Measurements from ENCODE around the gene CCDC24.

Gene CCDC24

GRCh38 chr1:43980255-43981134 lies 10.9 kb upstream of the CCDC24 start:
- no peak for DNase-seq (ENCODE audit: low read depth in 3 of 3)

DNA sequence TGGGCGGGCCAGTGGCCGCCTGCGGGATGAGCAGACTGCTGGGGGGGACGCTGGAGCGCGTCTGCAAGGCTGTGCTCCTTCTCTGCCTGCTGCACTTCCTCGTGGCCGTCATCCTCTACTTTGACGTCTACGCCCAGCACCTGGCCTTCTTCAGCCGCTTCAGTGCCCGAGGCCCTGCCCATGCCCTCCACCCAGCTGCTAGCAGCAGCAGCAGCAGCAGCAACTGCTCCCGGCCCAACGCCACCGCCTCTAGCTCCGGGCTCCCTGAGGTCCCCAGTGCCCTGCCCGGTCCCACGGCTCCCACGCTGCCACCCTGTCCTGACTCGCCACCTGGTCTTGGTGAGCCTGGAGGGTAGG lies 10.3 kb upstream of the CCDC24 start:
- no peak for DNase-seq (ENCODE audit: low read depth in 3 of 3)

GRCh38 chr1:43981636-43982035 lies 9.8 kb upstream of the CCDC24 start:
- DNase-seq (ENCODE audit: low read depth in 3 of 3): no peak

DNA sequence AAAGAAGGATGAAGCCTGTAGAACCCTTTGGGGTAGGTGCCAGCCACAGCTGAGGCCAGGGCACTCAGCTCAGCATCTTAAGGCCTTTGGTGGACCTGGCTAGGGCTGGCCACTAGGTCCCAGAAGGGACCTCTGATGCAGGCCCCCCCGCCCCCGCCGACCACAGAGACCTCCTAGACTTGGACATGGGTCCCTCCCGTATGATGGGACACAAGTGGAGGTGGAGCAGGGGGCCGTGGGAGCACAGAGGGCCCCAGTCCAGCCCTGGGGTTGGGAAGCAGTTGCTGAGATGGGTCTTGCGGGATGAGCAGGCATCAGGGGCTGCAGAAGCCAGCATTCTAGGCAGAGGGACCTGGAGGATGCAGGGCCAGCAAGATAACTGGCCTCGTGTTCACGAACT lies 9.2 kb upstream of the CCDC24 start:
- DNase-seq (ENCODE audit: low read depth in 3 of 3): no peak

- no peak for DNase-seq (ENCODE audit: low read depth in 3 of 3)
These were observed 8.6 kb upstream of the CCDC24 start for GRCh38 chr1:43982808-43983207.

GRCh38 chr1:43983253-43983899 lies 8.0 kb upstream of the CCDC24 start:
- DNase-seq (ENCODE audit: low read depth in 3 of 3): no peak

GRCh38 chr1:43984855-43985254 lies 6.5 kb upstream of the CCDC24 start:
- no peak for DNase-seq (ENCODE audit: low read depth in 3 of 3)

DNA sequence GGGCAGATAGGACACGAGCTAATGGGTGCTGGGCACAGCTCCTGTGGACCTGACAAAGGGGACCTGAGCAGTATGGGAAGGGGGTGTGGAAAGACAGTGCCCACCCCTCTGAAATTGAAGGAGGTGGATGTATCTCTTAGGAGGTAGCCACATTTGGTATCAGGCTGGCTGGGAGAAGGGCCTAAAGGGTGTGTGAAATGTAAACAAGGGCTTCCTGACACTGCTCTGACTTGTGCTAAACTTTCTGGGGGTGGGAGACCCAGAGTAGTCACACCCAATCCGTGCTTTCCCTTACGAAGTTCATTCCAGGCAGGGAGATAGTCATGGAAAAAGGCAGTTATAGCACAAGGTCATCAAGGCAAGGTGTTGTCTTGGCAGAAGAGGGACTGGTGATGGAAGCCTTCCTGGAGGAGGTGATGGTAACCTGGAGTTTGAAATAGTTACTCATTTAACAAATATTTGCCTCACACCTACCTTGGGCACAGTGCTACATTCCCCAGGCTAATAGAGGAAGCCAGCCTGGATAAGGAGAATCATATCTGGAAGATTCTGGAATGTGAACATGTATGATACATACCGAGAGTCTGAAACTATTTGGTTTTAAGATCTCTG lies 5.3 kb upstream of the CCDC24 start:
- no peak for DNase-seq (ENCODE audit: low read depth in 3 of 3)

- DNase-seq (ENCODE audit: low read depth in 3 of 3): no peak
These were observed 4.7 kb upstream of the CCDC24 start for GRCh38 chr1:43986712-43987111.

GRCh38 chr1:43987159-43987902 lies 4.1 kb upstream of the CCDC24 start:
- DNase-seq (ENCODE audit: low read depth in 3 of 3): no peak

- DNase-seq (ENCODE audit: low read depth in 3 of 3): no peak
These were observed 864 bp upstream of the CCDC24 start for GRCh38 chr1:43990271-43991199.

- DNase-seq (ENCODE audit: low read depth in 3 of 3): no peak
These were observed 261 bp upstream of the CCDC24 start for GRCh38 chr1:43991200-43991475.

- no peak for DNase-seq (ENCODE audit: low read depth in 3 of 3)
These were observed 1.0 kb downstream of the CCDC24 start for GRCh38 chr1:43992232-43992995.

- DNase-seq (ENCODE audit: low read depth in 3 of 3): no peak
These were observed 2.0 kb downstream of the CCDC24 start for GRCh38 chr1:43993206-43993914.

DNA sequence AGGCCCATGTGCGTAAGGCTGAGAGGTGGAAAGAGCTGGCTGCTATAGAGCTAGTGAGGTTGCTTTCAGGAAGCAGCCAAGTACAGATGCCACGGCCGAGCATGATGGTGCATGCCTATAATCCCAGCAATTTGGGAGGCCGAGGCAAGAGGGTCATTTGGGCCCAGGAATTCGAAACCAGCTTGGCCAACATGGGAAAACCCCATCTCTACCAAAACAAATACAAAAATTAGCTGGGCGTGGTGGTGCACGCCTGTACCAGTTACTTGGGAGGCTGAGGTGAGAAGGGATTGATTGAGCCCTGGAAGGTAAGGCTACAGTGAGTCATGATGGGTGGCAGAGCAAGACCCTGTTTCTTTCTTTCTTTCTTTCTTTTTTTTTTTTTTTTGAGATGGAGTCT lies 2.7 kb downstream of the CCDC24 start:
- no peak for DNase-seq (ENCODE audit: low read depth in 3 of 3)

DNA sequence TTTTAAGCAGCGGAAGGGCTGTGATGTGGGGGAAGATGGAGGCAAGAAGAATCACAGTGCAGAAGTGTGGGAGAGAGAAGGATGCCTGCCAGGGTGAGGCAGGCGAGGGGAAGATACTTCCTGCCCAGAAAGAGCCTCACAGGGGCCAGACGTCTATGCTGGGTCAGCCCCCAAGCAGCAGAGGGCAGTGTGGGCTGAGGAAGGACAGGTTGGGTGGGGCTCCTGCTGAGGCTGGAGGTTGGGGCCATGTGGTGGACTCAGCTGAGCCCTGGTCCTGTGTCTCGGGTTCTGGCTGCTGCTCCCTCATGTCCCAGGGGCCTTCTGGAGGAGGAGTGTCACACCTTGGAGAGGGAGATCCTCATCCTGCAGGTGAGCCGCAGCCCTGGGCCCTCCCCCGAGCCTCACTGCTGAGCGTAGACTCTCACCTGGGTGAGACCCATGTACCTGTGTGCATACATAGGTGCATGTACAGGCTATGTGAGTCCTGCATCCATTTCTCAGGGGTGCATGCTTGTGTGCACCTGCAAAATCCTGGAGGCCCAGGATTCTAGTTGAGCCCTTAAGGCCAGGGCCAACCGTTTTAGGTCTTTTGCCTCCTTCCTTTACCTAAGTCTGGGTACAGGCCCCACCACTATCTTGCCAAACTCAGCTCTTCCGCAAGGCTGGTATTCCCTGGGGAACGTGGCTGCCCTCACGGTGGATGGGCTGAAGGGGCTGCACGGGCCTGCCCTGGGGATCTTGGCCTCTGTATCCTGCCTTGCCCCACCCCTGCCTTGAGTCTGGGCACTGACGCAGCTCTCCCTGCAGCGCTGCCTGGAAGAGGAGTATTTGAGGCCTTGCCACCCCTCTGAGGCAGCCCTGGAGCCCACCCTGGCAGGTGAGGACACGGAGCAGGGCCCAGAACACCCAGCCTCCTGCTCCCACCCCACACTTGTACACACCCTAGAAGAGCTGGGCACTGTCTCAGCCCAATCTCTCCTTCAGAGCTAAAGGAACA lies 3.7 kb downstream of the CCDC24 start:
- no peak for DNase-seq (ENCODE audit: low read depth in 3 of 3)

GRCh38 chr1:43995984-43996732 lies 4.8 kb downstream of the CCDC24 start:
- DNase-seq (ENCODE audit: low read depth in 3 of 3): no peak

- DNase-seq (ENCODE audit: low read depth in 3 of 3): no peak
These were observed 5.3 kb downstream of the CCDC24 start for GRCh38 chr1:43996733-43997115.
